Memory B cell (primary cell): ENCODE results near the gene PRKACA.

Experiments used
- ATAC-seq: fragments of 150-1000 bp; cut with Tn5 transposase; 2 replicates; pipeline ENCODE4 v1.10.0; 2021; ENCODE audit warnings: low read depth, mild to moderate bottlenecking, moderate library complexity
- DNase-seq, 2 donors: peaks; one replicate each; pipeline ENCODE4 v3.0.0; 2022; ENCODE audit warnings: low spot score in 2 of 2
- H3K27ac Mint-ChIP-seq: one replicate; pipeline ENCODE4 v1.8.0; 2022; ENCODE audit warnings: mild to moderate bottlenecking, moderate library complexity, mixed read lengths
- H3K27me3 Mint-ChIP-seq: one replicate; pipeline ENCODE4 v1.8.0; 2022; ENCODE audit warnings: mixed read lengths
- H3K36me3 Mint-ChIP-seq: one replicate; pipeline ENCODE4 v1.8.0; 2022; ENCODE audit warnings: mild to moderate bottlenecking, mixed read lengths
- H3K4me1 Mint-ChIP-seq: one replicate; pipeline ENCODE4 v1.8.0; 2022; ENCODE audit warnings: mixed read lengths
- H3K4me3 Mint-ChIP-seq: one replicate; pipeline ENCODE4 v1.8.0; 2022; ENCODE audit warnings: mild to moderate bottlenecking, moderate library complexity, mixed read lengths
- H3K9me3 Mint-ChIP-seq: one replicate; pipeline ENCODE4 v1.8.0; 2022; ENCODE audit warnings: mixed read lengths

Gene PRKACA

GRCh38 chr19:14116918-14117578, 514 bp downstream of the PRKACA start:
- H3K27ac Mint-ChIP-seq = peak overlapping the region; percentile 80
- H3K4me1 Mint-ChIP-seq = peaks cover 27% of the 10 kb centered on the region
- DNase-seq = peak in 1 of 2 donors; percentile 41
- H3K4me3 Mint-ChIP-seq = peak overlapping the region; percentile 95
- ATAC-seq = no peak
- no peaks in the 10 kb centered on the region for H3K9me3 Mint-ChIP-seq
- no peaks in the 10 kb centered on the region for H3K27me3 Mint-ChIP-seq
- H3K36me3 Mint-ChIP-seq = no peaks in the 10 kb centered on the region

GRCh38 chr19:14116525-14116917, 1.0 kb downstream of the PRKACA start:
- H3K27me3 Mint-ChIP-seq = no peaks in the 10 kb centered on the region

GRCh38 chr19:14115756-14116155, 1.8 kb downstream of the PRKACA start:
- H3K4me1 Mint-ChIP-seq = peaks cover 27% of the 10 kb centered on the region
- peak overlapping the region; percentile 95 for H3K4me3 Mint-ChIP-seq
- H3K27ac Mint-ChIP-seq = no peak overlapping the region
- ATAC-seq (no peak), DNase-seq (no peak)
- no peaks in the 10 kb centered on the region for H3K27me3 Mint-ChIP-seq
- H3K36me3 Mint-ChIP-seq = no peaks in the 10 kb centered on the region
- no peaks in the 10 kb centered on the region for H3K9me3 Mint-ChIP-seq

More at GRCh38 chr19:14116525-14116917, 1.0 kb downstream of the PRKACA start:
- Mint-ChIP-seq H3K9me3 (no peaks in the 10 kb centered on the region), H3K36me3 (no peaks in the 10 kb centered on the region), H3K27ac (peak overlapping the region; percentile 80), H3K4me1 (peaks cover 27% of the 10 kb centered on the region), H3K4me3 (peak overlapping the region; percentile 95)
- no peak for ATAC-seq
- no peak for DNase-seq

- H3K27me3 Mint-ChIP-seq = no peaks in the 10 kb centered on the region
- H3K4me1 Mint-ChIP-seq = peaks cover 29% of the 10 kb centered on the region
- H3K9me3 Mint-ChIP-seq = no peaks in the 10 kb centered on the region
- H3K27ac Mint-ChIP-seq = no peak overlapping the region
- H3K36me3 Mint-ChIP-seq = no peaks in the 10 kb centered on the region
- H3K4me3 Mint-ChIP-seq = no peak overlapping the region
- ATAC-seq (no peak), DNase-seq (peak; percentile 28 to 46)
Measured at GRCh38 chr19:14114854-14115253, 2.7 kb downstream of the PRKACA start.

- Mint-ChIP-seq H3K27me3 (no peaks in the 10 kb centered on the region), H3K9me3 (no peaks in the 10 kb centered on the region), H3K27ac (no peak overlapping the region), H3K36me3 (no peaks in the 10 kb centered on the region), H3K4me3 (no peak overlapping the region), H3K4me1 (peaks cover 29% of the 10 kb centered on the region)
- DNase-seq (no peak), ATAC-seq (no peak)
Measured at GRCh38 chr19:14114439-14114838, 3.1 kb downstream of the PRKACA start.

- Mint-ChIP-seq H3K36me3 (no peaks in the 10 kb centered on the region), H3K9me3 (no peaks in the 10 kb centered on the region), H3K4me3 (no peak overlapping the region), H3K27ac (no peak overlapping the region), H3K4me1 (peaks cover 29% of the 10 kb centered on the region), H3K27me3 (no peaks in the 10 kb centered on the region)
- DNase-seq (peak in 1 of 2 donors; percentile 40), ATAC-seq (no peak)
Measured at GRCh38 chr19:14113762-14114414, 3.7 kb downstream of the PRKACA start.

- no peak for ATAC-seq
- no peak for DNase-seq
- Mint-ChIP-seq H3K27me3 (no peaks in the 10 kb centered on the region), H3K4me1 (peaks cover 23% of the 10 kb centered on the region), H3K36me3 (no peaks in the 10 kb centered on the region), H3K27ac (no peak overlapping the region), H3K9me3 (no peaks in the 10 kb centered on the region), H3K4me3 (no peak overlapping the region)
Measured at GRCh38 chr19:14112809-14113385, 4.7 kb downstream of the PRKACA start.

GRCh38 chr19:14112051-14112808, 5.3 kb downstream of the PRKACA start:
- no peaks in the 10 kb centered on the region for H3K27me3 Mint-ChIP-seq
- DNase-seq = no peak
- H3K36me3 Mint-ChIP-seq = no peaks in the 10 kb centered on the region
- H3K27ac Mint-ChIP-seq = no peak overlapping the region
- H3K9me3 Mint-ChIP-seq = no peaks in the 10 kb centered on the region
- H3K4me3 Mint-ChIP-seq = no peak overlapping the region
- peaks cover 23% of the 10 kb centered on the region for H3K4me1 Mint-ChIP-seq
- no peak for ATAC-seq

- ATAC-seq = no peak
- H3K27ac Mint-ChIP-seq = no peak overlapping the region
- no peak overlapping the region for H3K4me3 Mint-ChIP-seq
- H3K36me3 Mint-ChIP-seq = peaks cover 2% of the 10 kb centered on the region
- H3K9me3 Mint-ChIP-seq = no peaks in the 10 kb centered on the region
- no peak for DNase-seq
- H3K27me3 Mint-ChIP-seq = no peaks in the 10 kb centered on the region
- H3K4me1 Mint-ChIP-seq = peaks cover 18% of the 10 kb centered on the region
Measured at GRCh38 chr19:14111486-14111885, 6.1 kb downstream of the PRKACA start.

GRCh38 chr19:14110650-14111049, 6.9 kb downstream of the PRKACA start:
- Mint-ChIP-seq H3K4me3 (no peak overlapping the region), H3K27ac (no peak overlapping the region), H3K27me3 (no peaks in the 10 kb centered on the region), H3K36me3 (peaks cover 4% of the 10 kb centered on the region), H3K9me3 (no peaks in the 10 kb centered on the region), H3K4me1 (peaks cover 12% of the 10 kb centered on the region)
- no peak for DNase-seq
- no peak for ATAC-seq

GRCh38 chr19:14107581-14108461, 9.7 kb downstream of the PRKACA start:
- H3K4me1 Mint-ChIP-seq = peaks cover 2% of the 10 kb centered on the region
- no peaks in the 10 kb centered on the region for H3K27me3 Mint-ChIP-seq
- ATAC-seq (no peak), DNase-seq (no peak)
- no peaks in the 10 kb centered on the region for H3K9me3 Mint-ChIP-seq
- peaks cover 6% of the 10 kb centered on the region for H3K36me3 Mint-ChIP-seq
- no peak overlapping the region for H3K27ac Mint-ChIP-seq
- no peak overlapping the region for H3K4me3 Mint-ChIP-seq

GRCh38 chr19:14106840-14107239, 10.7 kb downstream of the PRKACA start:
- DNase-seq (no peak), ATAC-seq (no peak)
- Mint-ChIP-seq H3K4me1 (peaks cover 2% of the 10 kb centered on the region), H3K27me3 (no peaks in the 10 kb centered on the region), H3K4me3 (no peak overlapping the region), H3K36me3 (peaks cover 6% of the 10 kb centered on the region), H3K9me3 (no peaks in the 10 kb centered on the region), H3K27ac (no peak overlapping the region)

- Mint-ChIP-seq H3K27ac (no peak overlapping the region), H3K4me1 (peaks cover 2% of the 10 kb centered on the region), H3K9me3 (no peaks in the 10 kb centered on the region), H3K36me3 (peaks cover 6% of the 10 kb centered on the region), H3K27me3 (no peaks in the 10 kb centered on the region), H3K4me3 (no peak overlapping the region)
- ATAC-seq (no peak), DNase-seq (no peak)
Measured at GRCh38 chr19:14105680-14106079, 11.9 kb downstream of the PRKACA start.
